GM19438 (cell line): ENCODE results near the gene NOTCH2.

Experiments
- ATAC-seq: cut with Tn5 transposase; IDR thresholded peaks from one replicate; pipeline ENCODE4 v1.9.1; 2021; ENCODE audit warnings: low read depth; ENCODE audit not compliant: unreplicated experiment

Gene NOTCH2

DNA sequence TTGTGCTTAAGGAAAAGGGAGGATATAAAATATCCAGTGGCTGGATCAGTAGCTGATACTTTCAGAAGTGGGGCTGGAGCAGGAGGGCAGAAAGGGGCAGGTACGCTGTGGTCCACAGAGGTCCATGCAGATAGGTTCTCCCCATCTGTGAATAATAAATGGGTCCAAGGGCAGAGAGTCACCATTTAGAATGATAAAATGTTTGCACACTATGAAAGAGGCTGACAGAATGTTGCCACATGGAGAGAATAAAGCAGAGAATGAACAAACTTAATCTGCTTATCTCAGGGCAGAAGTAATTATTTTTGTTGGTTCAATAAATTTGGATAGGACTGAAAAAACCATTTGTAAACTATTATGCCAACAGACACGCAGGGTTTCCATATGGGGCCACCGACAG lies 156.5 kb downstream of the NOTCH2 start:
- no peak for ATAC-seq

DNA sequence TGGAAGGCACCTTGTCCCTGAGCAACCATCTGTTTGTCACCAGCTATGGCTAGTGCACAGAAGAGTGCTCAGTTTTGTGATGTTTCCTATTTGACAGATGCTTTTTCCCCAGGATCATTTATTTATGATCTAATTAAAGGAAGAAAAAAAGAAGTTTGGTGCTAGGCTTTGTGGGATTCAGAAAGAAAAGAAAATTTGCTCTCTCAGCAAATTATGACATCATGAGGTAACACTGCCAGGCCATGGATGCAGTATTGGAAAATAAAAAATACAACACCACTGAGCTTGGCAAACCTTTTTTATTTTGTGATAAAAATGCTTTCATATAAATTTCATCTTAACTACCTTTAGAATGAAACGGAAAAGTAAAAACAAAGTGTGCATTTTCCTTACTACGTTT lies 157.7 kb downstream of the NOTCH2 start:
- no peak for ATAC-seq

DNA sequence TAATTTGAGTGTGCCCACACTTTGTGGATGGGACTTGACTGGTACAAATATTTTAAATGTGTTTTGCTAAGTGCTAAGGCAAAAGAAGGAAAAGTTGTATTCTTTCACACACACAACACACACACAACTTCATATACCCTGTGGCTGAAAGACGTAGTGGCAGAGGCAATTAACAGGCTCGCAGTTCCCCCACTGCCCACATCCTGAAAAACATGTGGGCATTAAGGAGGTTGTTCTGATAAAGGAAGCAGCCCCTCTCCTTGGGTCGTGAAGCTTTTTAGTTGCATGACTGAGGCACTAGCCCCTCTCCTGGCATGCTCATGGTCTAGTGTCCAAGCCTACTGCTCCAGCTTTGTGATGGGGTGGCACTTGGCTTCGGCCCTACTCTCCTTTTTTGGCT lies 158.8 kb downstream of the NOTCH2 start:
- no peak for ATAC-seq

DNA sequence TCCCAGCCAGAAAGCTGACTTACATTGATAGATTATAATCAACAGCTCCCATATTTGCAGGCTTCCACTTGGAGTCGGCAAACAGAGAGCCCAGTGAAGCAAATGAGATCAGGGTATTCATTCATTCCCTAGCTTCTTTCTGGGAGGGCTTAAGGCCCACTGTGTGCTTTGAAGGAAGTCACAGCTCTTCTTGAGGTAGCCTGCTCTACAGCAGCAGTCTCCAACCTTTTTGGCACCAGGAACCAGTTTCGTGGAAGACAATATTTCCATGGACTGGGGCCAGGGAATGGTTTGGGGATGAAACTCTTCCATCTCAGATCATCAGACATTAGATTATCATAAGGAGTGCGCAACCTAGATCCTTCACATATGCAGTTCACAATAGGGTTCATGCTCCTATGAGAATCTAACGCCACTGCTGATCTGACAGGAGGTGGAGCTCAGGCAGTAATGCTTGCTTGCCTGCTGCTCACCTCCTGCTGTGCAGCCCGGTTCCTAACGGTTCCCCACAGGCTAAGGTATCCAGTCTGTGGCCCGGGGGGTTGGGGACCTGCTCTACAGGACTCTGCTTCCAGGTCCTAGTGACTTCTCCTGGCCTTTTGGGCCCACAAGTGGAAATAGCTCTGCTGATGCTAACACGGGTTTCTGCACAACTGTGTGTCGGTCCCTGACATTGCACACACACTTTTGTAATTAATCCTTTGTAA lies 159.4 kb downstream of the NOTCH2 start:
- no peak for ATAC-seq

DNA sequence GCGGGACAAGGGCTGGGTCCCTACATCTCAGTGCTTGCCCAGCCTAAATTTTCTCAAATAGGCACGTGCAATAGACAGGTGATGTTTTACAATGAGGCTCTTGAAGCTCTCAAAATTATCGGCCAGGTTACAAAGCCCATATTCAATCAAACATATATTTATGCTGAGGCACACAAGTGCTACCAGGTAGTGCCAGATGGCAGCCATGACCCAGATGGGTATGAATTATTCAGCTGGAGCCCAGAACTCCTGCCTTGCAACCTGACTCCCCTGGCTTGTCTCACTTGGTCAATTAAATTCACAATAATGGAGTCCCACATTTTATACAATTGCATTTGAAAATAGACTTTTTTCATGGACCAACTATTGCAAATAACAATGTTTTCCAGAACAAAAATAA lies 160.8 kb downstream of the NOTCH2 start:
- no peak for ATAC-seq

DNA sequence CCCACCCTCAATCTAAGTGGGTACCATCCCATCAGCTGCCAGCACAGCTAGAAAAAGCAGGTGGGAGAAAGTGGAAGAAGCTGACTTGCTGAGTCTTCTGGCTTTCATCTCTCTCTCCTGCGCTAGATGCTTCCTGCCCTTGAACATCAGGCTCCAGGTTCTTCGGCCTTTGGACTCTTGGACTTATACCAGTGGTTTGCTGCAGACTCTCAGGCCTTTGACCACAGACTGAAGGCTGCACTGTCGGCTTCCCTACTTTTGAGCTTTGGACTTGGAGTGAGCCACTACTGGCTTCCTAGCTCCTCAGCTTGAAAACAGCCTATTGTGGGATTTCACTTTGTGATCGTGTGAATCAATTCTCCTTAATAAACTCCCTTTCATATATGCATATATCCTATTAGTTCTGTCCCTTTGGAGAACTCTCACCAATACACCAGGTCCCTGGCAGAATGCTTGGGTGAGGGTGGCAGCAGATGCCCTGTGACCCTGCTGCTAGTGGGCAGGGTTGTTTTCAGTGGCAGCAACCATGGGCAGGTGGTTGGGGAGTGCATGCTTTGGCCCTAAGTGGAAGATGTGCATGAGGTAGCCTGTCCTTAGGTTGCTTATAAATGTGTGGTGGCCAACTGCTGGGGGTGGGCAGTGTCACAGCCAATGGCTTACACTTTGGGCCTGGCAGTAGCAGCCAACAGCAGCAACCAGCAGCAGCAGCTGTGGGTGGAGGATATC lies 162.4 kb downstream of the NOTCH2 start:
- ATAC-seq = no peak

DNA sequence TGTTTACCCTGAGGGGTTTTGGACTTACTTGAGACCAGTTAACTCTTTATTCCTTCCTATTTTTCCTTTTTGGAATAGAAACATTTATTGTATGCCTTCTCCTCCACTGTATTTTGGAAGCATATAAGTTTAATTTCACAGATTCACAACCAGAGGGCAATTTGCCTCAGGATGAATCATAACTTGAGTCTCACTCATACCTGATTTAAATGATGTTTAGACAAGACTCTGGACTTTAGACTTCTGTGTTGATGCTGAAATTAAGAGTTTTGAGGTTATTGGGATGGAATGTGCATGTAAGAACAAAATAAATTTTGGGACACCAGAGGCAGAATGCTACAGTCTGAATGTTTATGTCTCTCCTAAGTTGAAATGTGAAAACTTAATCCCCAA lies 166.0 kb downstream of the NOTCH2 start:
- no peak for ATAC-seq

DNA sequence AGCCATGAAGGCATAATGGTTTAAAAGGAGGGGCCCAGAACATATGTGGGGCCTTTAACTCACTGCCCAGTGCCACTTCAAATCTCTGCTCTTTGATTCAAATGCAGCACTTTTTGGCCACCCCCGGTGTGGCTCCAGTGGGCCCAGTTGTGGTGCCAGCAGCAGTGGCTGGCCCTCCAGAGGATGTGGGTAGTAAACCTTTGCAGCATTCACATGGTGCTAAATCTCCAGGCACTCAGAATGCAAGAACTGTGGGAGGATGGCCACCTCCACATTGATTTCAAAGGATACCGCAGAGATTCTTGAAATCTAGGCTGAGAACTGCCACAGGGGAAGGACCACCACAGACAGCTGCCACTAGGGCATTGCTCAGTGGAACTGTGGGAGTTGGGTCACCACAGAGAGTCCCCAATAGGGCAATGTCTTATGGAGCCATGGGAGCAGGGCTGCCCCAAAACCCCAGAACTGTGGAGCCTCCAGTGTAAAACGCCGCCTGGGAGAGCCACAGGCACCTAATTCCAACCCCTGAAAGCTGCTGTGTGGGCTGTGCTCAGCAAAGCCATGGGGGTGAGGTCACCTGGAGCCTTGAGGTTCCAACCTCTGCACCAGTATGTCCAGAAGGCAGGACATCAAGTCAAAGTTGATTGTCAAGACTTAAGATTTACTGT lies 166.6 kb downstream of the NOTCH2 start:
- ATAC-seq = no peak

DNA sequence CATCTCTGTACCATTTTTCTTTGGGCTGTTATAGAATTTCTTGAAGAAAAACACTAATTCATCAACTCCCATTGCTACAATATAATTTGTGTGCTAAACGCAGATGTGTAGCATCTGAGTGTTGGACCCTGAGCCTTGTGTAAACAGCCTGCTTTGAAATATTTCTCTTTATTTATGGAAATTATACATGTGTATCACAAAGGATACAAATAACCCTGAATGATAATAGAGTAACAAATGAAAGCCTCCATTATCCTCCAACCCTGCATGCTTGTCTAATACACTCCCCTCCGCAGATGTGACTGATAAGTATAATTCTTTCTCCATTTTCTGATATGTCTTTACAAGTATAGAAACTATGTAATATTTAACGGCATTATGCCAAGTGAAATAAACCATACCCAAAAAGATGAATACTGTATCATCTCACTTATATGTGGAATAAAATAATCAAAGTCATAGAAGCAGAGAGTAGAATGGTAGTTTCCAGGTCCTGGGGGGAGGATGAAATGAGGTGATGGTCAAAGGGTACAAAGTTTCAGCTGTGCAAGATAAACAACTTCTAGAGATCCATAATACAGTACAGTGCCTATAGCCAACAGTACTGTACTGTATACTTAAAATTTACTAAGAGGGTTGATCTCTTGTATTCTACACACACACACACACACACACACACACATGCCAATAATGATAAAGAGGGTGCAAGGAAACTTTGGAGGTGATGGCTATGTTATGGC lies 170.3 kb downstream of the NOTCH2 start:
- no peak for ATAC-seq

DNA sequence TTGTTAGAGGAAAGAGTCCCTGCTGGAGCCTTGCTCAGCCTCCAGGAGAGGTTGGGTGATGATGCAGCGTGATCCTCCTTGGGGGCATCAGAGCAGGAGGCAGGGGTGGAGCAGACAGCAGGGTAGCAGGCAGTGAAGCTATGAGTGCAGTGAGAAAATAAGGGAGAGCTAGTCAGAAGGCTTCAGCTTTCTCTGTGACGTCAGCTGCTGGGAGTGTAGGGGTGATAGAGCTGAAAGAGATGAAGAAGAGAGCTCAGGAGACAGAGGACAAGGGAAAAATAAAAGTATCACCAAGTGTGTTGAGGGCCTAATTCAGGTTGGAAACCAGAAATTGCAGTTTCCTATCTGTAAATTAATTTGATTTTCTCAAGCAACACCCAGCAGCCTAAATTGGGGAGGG lies 170.9 kb downstream of the NOTCH2 start:
- no peak for ATAC-seq

DNA sequence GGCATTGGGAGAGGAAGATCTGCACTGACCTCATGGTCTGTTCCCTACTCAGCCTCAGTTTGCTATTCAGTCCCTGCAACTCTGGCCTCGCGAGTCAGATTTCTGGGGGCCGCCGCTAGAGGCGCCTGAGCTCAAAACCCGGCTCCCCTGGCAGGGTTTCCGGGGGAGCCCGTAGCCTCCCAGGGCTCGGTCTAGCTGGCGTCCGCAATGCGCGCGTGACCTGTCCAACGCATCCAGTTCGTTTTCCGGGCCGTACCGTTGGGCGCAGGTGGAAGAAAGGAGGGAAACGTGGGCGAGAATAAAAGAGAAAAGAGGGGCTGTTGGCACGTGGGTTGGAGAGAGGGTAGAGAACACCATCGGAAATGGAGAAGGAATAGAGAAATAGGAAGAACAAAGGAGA lies 173.2 kb downstream of the NOTCH2 start, which contains the start of gene ADAM30:
TSS of gene ADAM30 (minus strand) at position 213 of the 400 bp plus-strand sequence. CDS start at position 34, 179 bp downstream.
- ATAC-seq = no peak

DNA sequence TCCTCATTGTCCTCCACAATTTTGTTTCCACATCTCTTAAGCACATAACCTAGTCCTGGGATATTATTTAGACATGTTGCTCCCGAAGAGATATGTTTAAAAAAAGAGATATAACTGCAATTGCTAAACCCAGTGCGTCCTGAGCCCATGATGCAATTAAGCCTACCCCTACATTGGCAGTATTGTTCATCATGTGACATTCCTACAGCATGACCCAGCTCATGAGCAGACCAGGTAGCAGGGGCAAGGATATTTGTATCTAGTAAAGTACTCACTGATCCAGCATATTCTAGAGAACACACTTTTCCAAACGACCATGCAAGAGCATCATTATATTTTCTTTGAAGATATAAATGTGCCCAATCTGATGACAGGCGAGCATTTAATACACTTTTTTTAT lies 174.4 kb downstream of the NOTCH2 start:
- ATAC-seq = no peak

DNA sequence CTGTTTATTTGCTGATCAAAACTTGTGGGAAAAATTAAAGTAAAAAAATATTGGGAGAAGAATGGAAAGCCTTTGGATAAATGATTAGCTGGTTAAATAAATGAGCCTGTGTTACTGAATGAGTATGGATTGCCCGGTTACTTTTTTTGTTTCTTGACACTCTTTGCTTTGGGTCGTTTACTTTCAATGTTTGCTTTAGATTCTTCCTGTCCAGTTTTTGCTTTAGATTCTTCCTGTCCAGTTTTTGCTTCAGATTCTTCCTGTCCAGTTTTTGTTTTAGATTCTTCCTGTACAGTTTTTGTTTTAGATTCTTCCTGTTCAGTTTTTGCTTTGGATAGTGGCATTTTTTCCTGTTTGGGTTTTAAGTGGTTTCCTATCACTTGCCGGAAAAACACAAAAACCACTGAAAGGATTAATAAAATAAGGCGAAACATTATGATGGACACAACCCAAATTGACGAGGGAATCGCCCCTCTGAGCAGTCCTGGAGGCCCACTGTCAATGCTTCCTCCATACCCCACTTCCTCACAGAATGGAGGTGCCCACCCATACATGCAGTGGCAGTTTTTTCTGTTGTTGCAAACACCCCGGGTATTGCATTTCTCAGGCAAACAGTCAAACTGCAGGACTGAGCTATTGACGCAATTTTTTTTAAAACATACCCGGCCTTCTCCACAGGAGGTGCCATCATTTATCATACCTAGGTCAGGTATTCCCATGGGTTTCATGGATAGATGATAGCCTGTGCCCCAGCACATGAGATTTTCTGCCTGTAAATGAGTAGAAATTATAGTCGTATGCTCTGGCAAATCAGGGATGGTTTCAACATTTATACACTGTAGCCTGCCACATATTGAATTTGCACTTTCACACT lies 175.4 kb downstream of the NOTCH2 start:
- no peak for ATAC-seq

DNA sequence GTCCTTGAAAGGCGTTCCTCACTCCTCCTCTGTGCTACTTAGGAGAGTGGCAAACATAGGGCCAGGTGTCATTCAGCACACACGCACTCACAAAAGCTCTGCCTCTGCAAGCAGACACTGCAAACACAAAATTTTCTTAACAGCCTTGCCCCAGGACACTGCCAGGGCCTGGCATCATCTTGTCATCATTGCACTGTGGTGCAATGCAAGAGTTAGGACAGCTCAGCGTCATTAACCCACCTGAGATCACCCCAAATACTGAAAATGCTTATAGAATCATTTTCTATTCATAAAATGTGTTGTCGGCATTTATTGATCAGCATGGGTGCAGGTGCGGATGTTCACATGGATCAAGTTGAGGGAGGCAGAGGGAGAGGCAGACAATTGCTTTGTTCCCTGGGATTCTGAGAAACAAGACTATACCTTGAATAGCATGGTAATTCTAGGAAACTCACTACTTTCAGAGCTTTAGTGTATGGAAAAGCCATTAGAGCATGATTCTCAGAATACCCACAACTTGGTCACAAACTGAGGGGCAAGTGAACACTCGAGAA lies 176.1 kb downstream of the NOTCH2 start:
- ATAC-seq = no peak

DNA sequence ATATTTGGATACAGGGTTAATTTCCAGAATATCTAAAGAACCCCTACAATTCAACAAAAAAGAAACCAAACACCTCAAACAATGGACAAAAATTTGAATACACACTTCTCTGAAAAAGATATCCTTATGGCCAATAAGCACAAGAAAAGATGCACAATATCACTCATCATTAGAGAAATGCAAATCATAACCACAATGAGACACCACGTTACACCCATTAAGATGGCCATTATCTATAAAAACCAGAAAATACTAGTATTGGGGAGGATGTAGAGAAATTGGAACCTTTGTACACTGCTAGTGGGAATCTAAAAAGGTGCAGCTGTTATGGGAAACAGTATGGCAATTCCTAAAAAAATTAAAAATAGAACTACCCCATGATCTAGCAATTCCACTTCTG lies 178.1 kb downstream of the NOTCH2 start:
- no peak for ATAC-seq

DNA sequence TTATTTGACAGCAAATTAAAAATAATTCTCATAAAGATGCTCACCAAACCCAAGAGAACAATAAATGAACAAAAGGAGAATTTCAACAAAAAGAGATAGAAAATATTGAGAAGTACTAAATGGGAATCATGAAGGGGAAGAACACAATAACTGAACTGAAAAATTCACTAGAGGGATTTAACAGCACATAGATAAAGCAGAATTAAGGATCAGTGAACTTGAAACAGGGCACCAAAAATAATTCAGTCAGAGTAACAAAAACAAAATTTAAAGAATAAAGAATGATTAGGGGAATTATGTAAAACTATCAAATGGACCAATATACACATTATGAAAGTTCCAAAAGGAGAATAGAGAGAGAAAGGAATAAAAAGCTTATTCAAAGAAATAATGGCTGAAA lies 181.0 kb downstream of the NOTCH2 start:
- no peak for ATAC-seq

DNA sequence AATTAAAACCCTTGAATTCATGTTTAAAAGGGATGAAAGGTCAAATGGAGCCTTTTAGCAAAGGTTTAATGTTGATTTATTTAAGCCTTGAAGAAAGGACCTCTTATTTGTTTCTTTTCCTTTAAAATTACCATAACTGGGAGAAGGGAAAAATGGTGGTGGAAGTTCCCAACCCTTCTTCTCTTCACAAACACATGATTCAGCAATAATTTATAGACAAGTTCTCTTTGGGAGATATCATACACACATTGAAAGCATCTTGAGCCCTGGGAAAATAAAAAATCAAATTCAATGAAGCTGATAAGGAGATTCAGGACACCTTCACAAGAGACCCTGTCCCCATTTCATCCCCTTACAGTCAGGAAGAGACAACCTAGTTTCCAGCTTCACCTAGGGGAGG lies 182.0 kb downstream of the NOTCH2 start:
- ATAC-seq = no peak

DNA sequence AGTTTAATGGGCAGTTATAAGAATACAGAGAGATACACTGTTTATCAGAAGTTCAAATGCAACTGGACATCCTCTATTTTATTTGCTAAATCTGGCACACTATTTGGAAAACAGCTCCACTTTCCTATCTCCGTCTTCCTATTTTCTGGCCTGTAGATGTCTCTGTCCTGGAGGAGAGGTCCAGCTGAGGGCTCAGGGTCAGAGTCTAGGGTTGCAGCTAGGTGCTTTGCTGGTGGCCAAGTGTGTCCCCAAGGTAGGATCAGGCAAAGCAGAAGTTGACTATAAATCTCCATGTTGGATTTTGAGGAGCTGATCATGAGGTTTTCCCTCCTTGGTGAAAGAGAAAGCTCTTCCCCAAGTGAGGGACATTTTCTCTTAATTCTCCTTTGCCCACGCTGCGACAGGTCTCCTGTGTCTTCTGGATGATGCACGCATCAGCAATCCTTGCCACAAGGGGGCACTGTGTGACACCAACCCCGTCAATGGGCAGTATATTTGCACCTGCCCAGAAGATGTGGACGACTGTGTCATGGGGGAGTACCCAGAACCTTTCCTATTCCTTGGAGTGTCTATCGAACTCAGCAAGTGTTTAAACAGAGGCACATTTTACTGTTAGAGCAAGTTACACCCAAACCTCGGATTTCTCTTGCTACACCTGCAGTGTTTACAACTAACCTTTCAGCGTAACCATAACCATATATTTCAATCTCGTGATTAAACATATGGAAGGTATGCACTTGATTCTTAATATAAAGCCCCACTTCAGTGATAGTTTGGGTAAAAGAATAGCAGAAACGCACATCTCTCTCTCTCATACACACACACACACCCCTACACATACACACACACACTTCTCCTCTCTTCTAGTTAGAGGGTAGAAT lies 183.3 kb downstream of the NOTCH2 start:
- ATAC-seq = no peak

DNA sequence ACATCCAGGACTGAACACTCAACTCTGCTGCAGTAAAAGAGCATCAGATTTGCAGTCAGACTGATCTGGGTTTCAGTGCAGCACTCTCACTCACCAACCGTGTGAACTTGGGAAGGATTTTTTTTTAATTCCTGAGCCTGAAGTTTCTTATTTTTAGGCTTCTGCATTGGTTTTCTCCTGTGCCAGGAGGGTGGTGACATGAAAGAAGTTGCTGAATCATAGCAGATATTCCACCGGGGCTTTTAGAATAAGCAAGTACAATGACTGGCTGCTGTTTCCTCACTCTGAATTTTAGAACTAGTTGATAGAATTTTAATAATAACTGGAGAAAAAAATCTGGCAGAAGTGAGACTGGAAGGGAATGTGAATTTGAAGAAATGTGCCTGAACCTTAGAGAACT lies 184.8 kb downstream of the NOTCH2 start:
- ATAC-seq = no peak
